Ishikawa (cell line): ENCODE measurements around the gene FGFR1OP2.

Experiments used
- CEBPB ChIP-seq: IDR thresholded peaks from 2 replicates; pipeline ENCODE4 v1.6.1; 2012
- CREB1 ChIP-seq: IDR thresholded peaks from 2 replicates; pipeline ENCODE4 v1.6.1; 2012; ENCODE audit warnings: low read depth
- EGR1 ChIP-seq: IDR thresholded peaks from 2 replicates; pipeline ENCODE4 v1.6.1; 2012
- EP300 ChIP-seq: IDR thresholded peaks from 2 replicates; pipeline ENCODE4 v1.6.1; 2012; ENCODE audit warnings: borderline replicate concordance
- FOXM1 ChIP-seq: IDR thresholded peaks from 2 replicates; pipeline ENCODE4 v1.6.1; 2012; ENCODE audit warnings: low read depth, borderline replicate concordance
- NFIC ChIP-seq: IDR thresholded peaks from 2 replicates; pipeline ENCODE4 v1.6.1; 2012
- RAD21 ChIP-seq: IDR thresholded peaks from 2 replicates; pipeline ENCODE4 v1.6.1; 2012; ENCODE audit warnings: low read depth
- TAF1 ChIP-seq: IDR thresholded peaks from 2 replicates; pipeline ENCODE4 v1.6.1; 2012; ENCODE audit warnings: low read depth, mild to moderate bottlenecking
- TCF12 ChIP-seq: IDR thresholded peaks from 2 replicates; pipeline ENCODE4 v1.6.1; 2012; ENCODE audit warnings: low read depth
- TEAD4 ChIP-seq: IDR thresholded peaks from 2 replicates; pipeline ENCODE4 v1.6.1; 2012
- YY1 ChIP-seq: IDR thresholded peaks from 2 replicates; pipeline ENCODE4 v1.6.1; 2012; ENCODE audit warnings: low read depth
- ZBTB7A ChIP-seq: IDR thresholded peaks from 2 replicates; pipeline ENCODE4 v1.6.1; 2012; ENCODE audit warnings: low read depth
- TF ChIP-seq, protein P1 (sequence below): IDR thresholded peaks from 2 replicates; pipeline ENCODE4 v1.6.1; 2012
- TF ChIP-seq, protein P2 (sequence below): IDR thresholded peaks from 2 replicates; pipeline ENCODE4 v1.6.1; 2012
- TF ChIP-seq, protein P3 (sequence below): IDR thresholded peaks from 2 replicates; pipeline ENCODE4 v1.6.1; 2012; ENCODE audit warnings: low read depth, mild to moderate bottlenecking

FGFR1OP2 gene

DNA sequence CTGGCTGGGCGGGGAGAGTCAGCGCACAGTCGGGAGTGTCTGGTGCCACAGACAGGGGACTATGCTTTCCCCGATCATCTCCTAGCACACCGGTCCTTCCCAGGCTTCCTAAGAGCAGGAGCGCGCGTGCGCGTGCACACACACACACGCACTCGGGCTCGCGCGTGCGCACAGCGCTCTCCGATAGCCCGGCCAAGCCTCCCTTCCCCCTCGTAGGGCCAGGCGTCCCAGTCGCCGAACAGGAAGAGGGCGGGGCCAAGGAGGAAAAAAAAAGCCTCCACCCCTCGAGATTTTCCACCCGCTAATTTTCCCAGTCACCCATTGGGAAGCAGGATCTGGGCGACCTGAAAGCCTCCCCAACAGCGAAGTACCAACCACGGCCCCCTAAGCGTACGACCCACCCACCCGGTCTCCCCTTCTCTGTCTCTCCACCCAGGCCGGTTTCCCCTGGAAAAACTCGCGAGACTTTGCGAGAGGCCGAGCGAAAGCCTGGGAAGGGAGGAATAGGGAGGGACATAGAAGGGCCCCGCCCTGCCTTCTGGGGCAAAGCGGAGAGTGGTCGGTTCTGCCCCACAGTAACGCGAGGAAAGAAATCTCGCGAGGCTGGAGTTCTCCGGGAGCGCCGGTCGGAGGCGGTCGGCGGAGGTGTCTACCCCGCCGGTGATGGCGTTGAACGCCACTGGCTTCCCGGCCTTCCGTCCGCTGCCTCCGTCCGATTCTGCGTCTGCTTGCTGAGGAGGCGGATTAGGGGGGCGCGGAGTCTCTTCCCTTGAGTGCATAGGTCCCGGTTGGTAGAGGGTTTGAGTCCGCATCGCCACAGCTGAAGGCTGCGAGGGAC, at the start of gene FGFR1OP2, which contains the start of gene INTS13:
Gene FGFR1OP2 (plus strand): TSS at position 608 of the 838 bp plus-strand sequence. CDS start 15,689 bp downstream, outside the sequence.
Gene INTS13 (minus strand): TSS at position 119 of the 838 bp plus-strand sequence. CDS start 1,178 bp downstream, outside the sequence.
- TF ChIP-seq CREB1 (peak; percentile 9; the same call in 1 of the 2 replicates), CEBPB (no peak), ZBTB7A (peak; percentile 71; the same call in 1 of the 2 replicates), YY1 (peak; percentile 84), EP300 (no peak), TEAD4 (no peak), EGR1 (0 out of 2 replicates have a peak, but pooled peaks have one; percentile 26), NFIC (0 out of 2 replicates have a peak, but pooled peaks have one; percentile 19), TAF1 (peak; percentile 83), RAD21 (no peak), FOXM1 (0 out of 2 replicates have a peak, but pooled peaks have one; percentile 32), TCF12 (no peak; the same call in none of the 2 replicates)
- TF ChIP-seq, protein P1, sequence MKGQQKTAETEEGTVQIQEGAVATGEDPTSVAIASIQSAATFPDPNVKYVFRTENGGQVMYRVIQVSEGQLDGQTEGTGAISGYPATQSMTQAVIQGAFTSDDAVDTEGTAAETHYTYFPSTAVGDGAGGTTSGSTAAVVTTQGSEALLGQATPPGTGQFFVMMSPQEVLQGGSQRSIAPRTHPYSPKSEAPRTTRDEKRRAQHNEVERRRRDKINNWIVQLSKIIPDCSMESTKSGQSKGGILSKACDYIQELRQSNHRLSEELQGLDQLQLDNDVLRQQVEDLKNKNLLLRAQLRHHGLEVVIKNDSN, result no peak; the same call in 1 of the 2 replicates
- TF ChIP-seq, protein P2, sequence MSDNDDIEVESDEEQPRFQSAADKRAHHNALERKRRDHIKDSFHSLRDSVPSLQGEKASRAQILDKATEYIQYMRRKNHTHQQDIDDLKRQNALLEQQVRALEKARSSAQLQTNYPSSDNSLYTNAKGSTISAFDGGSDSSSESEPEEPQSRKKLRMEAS, result peak; percentile 80
- TF ChIP-seq, protein P3, sequence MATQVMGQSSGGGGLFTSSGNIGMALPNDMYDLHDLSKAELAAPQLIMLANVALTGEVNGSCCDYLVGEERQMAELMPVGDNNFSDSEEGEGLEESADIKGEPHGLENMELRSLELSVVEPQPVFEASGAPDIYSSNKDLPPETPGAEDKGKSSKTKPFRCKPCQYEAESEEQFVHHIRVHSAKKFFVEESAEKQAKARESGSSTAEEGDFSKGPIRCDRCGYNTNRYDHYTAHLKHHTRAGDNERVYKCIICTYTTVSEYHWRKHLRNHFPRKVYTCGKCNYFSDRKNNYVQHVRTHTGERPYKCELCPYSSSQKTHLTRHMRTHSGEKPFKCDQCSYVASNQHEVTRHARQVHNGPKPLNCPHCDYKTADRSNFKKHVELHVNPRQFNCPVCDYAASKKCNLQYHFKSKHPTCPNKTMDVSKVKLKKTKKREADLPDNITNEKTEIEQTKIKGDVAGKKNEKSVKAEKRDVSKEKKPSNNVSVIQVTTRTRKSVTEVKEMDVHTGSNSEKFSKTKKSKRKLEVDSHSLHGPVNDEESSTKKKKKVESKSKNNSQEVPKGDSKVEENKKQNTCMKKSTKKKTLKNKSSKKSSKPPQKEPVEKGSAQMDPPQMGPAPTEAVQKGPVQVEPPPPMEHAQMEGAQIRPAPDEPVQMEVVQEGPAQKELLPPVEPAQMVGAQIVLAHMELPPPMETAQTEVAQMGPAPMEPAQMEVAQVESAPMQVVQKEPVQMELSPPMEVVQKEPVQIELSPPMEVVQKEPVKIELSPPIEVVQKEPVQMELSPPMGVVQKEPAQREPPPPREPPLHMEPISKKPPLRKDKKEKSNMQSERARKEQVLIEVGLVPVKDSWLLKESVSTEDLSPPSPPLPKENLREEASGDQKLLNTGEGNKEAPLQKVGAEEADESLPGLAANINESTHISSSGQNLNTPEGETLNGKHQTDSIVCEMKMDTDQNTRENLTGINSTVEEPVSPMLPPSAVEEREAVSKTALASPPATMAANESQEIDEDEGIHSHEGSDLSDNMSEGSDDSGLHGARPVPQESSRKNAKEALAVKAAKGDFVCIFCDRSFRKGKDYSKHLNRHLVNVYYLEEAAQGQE, result no peak

DNA sequence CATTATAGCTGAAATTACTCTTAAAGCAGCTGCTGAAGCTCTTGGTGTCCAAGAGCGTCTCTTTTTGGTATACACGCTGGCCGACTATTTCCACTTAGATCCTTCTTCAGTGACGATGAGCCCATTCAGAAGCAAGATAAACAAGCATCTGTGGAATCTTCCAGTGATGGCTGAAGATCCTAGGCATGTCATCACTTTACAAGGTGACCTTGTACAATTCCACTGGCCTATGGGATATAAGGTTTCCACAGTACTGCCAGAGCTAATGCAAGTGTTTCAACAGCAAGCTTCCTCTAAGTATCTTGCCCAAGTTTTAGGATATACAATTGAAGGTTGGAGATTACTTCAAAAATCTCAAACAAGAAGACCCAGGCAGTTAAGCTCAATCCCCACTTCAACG, 47.5 kb upstream of the FGFR1OP2 start:
- TF ChIP-seq, protein P1, result no peak
- no peak for TF ChIP-seq CREB1
- TF ChIP-seq EGR1, result no peak
- TF ChIP-seq, protein P2, result no peak
- TF ChIP-seq ZBTB7A, result no peak
- TF ChIP-seq TAF1, result no peak
- TF ChIP-seq, protein P3, result no peak
- TF ChIP-seq NFIC, result no peak
- no peak for TF ChIP-seq FOXM1

DNA sequence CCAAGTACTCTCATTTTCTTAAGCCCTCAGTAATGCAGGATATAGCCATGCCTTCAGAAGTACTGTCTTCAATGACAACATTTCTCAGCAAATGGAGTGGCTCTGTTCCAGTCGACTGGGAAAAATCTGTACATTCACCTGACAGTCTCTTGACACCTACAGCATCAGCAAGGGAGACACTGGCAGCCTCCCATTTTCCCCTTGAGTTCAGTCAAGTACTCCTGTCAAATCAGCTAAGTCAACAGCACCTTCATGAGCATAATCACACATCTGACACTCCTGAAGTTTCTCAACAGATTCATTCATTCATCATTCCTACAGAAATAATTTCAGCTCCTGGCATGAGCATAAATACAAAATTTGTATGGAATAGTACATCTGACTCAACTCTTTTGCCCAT, 46.6 kb upstream of the FGFR1OP2 start:
- TF ChIP-seq FOXM1 (no peak), TEAD4 (no peak), CREB1 (no peak), ZBTB7A (no peak), TCF12 (no peak), TAF1 (no peak), EP300 (no peak), CEBPB (no peak), RAD21 (no peak), YY1 (no peak), NFIC (no peak), EGR1 (no peak)
- TF ChIP-seq, protein P2, result no peak
- TF ChIP-seq, protein P3, result no peak
- TF ChIP-seq, protein P1, result no peak
